Stomach (tissue), 9 donors: ENCODE results near the gene SORCS2. TPM values are rescaled to one million over a fixed set of nuclear protein-coding genes. Genes with fewer than 3 reads are reported as not detected.

Experiments
- DNase-seq, 2 donors: peaks; one replicate each; pipeline versions ENCODE4 v3.0.0 to v3.0.0-alpha.2; 2013 to 2019
- H3K27ac ChIP-seq, 5 donors: fragments of 200-600 bp in 4 of 5; sonication (generic) in 4 of 5; one replicate each; pipeline ENCODE4 v1.5.1; 2013 to 2019; ENCODE audit warnings: mild to moderate bottlenecking in 1 of 5, moderate library complexity in 1 of 5
- H3K27me3 ChIP-seq, 3 donors: fragments of 200-600 bp; sonication (generic); one replicate each; pipeline ENCODE4 v1.5.1; 2017 to 2019; ENCODE audit warnings: mixed run types in 1 of 3
- H3K36me3 ChIP-seq, 4 donors: fragments of 200-600 bp; sonication (generic); 1 replicate in 3 of 4; 2 replicates in 1 of 4; pipeline ENCODE4 v1.5.1; 2016 to 2019
- H3K4me1 ChIP-seq, 4 donors: fragments of 200-600 bp; sonication (generic); one replicate each; pipeline ENCODE4 v1.5.1; 2016 to 2019
- H3K4me3 ChIP-seq, 4 donors: fragments of 200-600 bp; sonication (generic) in 3 of 4; one replicate each; pipeline ENCODE4 v1.5.1; 2016 to 2019; ENCODE audit warnings: mild to moderate bottlenecking in 1 of 4
- H3K9me3 ChIP-seq, 4 donors: fragments of 200-600 bp; sonication (generic); one replicate each; pipeline ENCODE4 v1.5.1; 2016 to 2019
- EP300 ChIP-seq: sonication (generic); formaldehyde crosslinking; IDR thresholded peaks from one replicate; pipeline ENCODE4 v1.6.1; 2017; ENCODE audit warnings: antibody characterized with exemption
- POLR2A ChIP-seq, 4 donors: fragments of 450-650 bp; IDR thresholded peaks; one replicate each; pipeline ENCODE4 v1.6.1; 2016; ENCODE audit warnings: antibody characterized with exemption in 4 of 4, control low read depth in 2 of 4, mild to moderate bottlenecking in 1 of 4, moderate library complexity in 1 of 4
- POLR2AphosphoS5 ChIP-seq, 3 donors: sonication (generic); formaldehyde crosslinking; IDR thresholded peaks; one replicate each; pipeline ENCODE4 v1.6.1; 2016; ENCODE audit warnings: antibody characterized with exemption in 3 of 3
- WGBS, 5 donors: extraction: QIAGEN DNeasy Blood & Tissue Kit in 3 of 5; methylation state at CpG; one replicate each; pipeline versions ENCODE4 v1.1.5 to v1.1.7; 2013 to 2018; 5-methylcytosine and 5-hydroxymethylcytosine counted together
- intact Hi-C: fragments of 100-400 bp; cut with DNase I; formaldehyde crosslinking; loops from one replicate; pipeline ENCODE4 v1.15.1; 2023; ENCODE audit warnings: low total_unique reads
- polyA plus RNA-seq, 3 donors: library from polyadenylated mRNA; stranded (reverse); fragments of 200-250 nt; gene quantifications; one replicate each; pipeline ENCODE4 v1.2.3, GENCODE V29; 2013
- total RNA-seq, 5 donors: library from RNA; depleted of rRNA; stranded (reverse); fragments of >200 nt; gene quantifications; one replicate each; pipeline versions ENCODE4 v1.1.0 to v1.2.3, GENCODE V29; 2014 to 2016
- TF ChIP-seq, protein P1 (sequence below), 7 experiments: fragments of 450-650 bp in 4 of 7; fragments of 200-600 bp in 3 of 7; sonication (generic) in 3 of 7; IDR thresholded peaks; one replicate each; pipeline ENCODE4 v1.5.1; 2016 to 2019; ENCODE audit warnings: antibody characterized with exemption in 7 of 7, control low read depth in 2 of 7, mild to moderate bottlenecking in 1 of 7
- donor health status: healthy with polysubstance abuse.
- donor health status: Bipolar disorder and iron deficiency.
- donor health status: healthy.

Gene SORCS2
- total and polyA plus RNA-seq, 8 donors = under 0.01 to 13.0 (median 0.50) TPM; not detected in 1

DNA sequence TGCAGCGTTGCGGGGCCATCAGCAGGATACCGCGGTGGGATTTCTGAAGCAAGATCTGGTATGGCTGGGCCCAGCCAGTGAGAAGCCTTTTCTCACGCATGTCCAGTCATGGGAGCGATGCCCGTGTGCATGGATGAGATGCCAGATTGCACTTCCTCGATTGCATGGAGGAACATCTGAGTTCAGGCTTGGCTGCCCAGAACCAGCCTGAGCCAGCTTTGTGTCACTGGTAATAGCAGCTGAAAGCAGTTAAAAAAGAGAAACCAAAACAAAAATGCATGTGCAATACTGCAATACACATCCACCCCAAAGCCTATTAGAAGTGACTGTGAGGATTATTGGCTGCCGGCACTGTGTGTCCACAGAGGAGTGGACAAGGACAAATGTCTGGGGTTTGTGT, 183.1 kb downstream of the SORCS2 start:
- TF ChIP-seq POLR2A (IDR thresholded peaks at IDR 0.05) (no peak), POLR2AphosphoS5 (IDR thresholded peaks at IDR 0.05) (no peak), EP300 (no peak)
- TF ChIP-seq, protein P1, sequence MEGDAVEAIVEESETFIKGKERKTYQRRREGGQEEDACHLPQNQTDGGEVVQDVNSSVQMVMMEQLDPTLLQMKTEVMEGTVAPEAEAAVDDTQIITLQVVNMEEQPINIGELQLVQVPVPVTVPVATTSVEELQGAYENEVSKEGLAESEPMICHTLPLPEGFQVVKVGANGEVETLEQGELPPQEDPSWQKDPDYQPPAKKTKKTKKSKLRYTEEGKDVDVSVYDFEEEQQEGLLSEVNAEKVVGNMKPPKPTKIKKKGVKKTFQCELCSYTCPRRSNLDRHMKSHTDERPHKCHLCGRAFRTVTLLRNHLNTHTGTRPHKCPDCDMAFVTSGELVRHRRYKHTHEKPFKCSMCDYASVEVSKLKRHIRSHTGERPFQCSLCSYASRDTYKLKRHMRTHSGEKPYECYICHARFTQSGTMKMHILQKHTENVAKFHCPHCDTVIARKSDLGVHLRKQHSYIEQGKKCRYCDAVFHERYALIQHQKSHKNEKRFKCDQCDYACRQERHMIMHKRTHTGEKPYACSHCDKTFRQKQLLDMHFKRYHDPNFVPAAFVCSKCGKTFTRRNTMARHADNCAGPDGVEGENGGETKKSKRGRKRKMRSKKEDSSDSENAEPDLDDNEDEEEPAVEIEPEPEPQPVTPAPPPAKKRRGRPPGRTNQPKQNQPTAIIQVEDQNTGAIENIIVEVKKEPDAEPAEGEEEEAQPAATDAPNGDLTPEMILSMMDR (IDR thresholded peaks at IDR 0.05) = no peak
- H3K4me1 ChIP-seq = peaks cover 0 to 9% (median 0%) of the 10 kb centered on the region in 4 donors
- peak in 1 of 2 donors; percentile 63 for DNase-seq
- 54 to 85% (median 72%) methylated on average over 7 to 9 of the region's 9 CpGs for WGBS, 5 donors
- peaks cover 0 to 21% (median 7%) of the 10 kb centered on the region in 3 donors for H3K27me3 ChIP-seq
- intact Hi-C loops = no loop called here
- H3K4me3 ChIP-seq = no peak overlapping the region
- H3K27ac ChIP-seq = no peak overlapping the region
- H3K9me3 ChIP-seq = peaks cover 0 to 5% (median 0%) of the 10 kb centered on the region in 4 donors
- no peaks in the 10 kb centered on the region for H3K36me3 ChIP-seq

DNA sequence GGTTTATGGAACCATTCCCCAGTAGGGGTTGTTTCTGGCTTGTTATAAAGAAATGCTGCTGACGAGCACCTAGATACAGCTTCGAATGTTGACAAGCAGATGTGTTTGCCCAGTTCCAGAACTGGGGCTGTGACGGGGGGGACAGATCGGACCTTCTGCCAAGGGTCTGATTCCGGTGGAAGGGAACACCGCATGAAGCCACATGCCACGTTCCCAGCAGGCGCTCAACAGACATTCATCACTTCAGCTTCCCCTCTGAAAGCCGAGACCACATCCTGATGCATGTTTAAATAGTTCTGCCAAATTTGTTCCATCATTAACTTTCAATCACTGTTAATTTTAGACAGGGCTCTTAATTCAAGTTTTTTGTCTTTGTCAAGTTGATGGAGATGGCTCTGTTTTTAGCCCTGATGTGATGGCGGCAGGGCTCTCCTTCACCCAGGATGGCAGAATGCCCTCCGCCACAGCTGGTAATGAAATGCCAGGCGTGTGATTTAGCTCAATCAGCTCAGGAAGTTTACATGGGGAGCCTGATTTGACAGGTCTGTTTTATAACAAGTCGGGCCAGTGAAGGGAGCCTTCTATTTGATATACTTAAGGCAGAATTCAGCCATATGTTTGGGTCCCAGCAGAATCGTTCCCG, 185.0 kb downstream of the SORCS2 start:
- TF ChIP-seq EP300 (no peak), POLR2AphosphoS5 (IDR thresholded peaks at IDR 0.05) (no peak), POLR2A (IDR thresholded peaks at IDR 0.05) (no peak)
- TF ChIP-seq, protein P1 (IDR thresholded peaks at IDR 0.05) = no peak
- H3K27ac ChIP-seq = no peak overlapping the region
- peak in 1 of 2 donors; percentile 46 for DNase-seq
- intact Hi-C loops = no loop called here
- 51 to 72% (median 59%) methylated on average over 15 of the region's 15 CpGs for WGBS, 5 donors
- peaks cover 0 to 19% (median 8%) of the 10 kb centered on the region in 3 donors for H3K27me3 ChIP-seq
- H3K4me3 ChIP-seq = no peak overlapping the region
- peaks cover 0 to 5% (median 0%) of the 10 kb centered on the region in 4 donors for H3K9me3 ChIP-seq
- no peaks in the 10 kb centered on the region for H3K36me3 ChIP-seq
- H3K4me1 ChIP-seq = peaks cover 0 to 17% (median 2%) of the 10 kb centered on the region in 4 donors

DNA sequence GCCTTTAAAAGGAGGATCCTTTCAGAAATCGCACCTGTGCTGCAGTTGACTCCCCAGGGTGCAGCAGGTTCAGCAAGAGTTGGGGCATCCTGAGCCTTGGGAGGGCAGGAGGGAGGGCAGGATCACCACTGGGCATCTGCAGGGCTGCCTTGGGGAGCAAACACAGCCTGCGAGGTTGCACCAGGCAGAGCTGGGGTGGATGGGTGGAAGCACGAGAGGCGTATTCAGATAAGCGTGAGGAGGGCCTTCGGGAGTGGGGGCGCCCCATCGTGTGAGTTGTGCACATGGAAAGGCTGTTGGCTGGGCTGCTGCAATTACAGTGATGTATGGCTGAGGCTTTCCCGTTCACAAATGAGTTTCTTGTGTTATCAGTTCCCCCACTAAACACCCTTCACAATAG, 186.8 kb downstream of the SORCS2 start:
- peaks cover 0 to 17% (median 2%) of the 10 kb centered on the region in 4 donors for H3K4me1 ChIP-seq
- intact Hi-C loops = no loop called here
- TF ChIP-seq POLR2AphosphoS5 (IDR thresholded peaks at IDR 0.05) (no peak), POLR2A (IDR thresholded peaks at IDR 0.05) (no peak)
- TF ChIP-seq, protein P1 (IDR thresholded peaks at IDR 0.05) = no peak
- H3K9me3 ChIP-seq = peaks cover 0 to 5% (median 0%) of the 10 kb centered on the region in 4 donors
- H3K36me3 ChIP-seq = no peaks in the 10 kb centered on the region
- H3K4me3 ChIP-seq = no peak overlapping the region
- no peak overlapping the region for H3K27ac ChIP-seq
- no peak for DNase-seq
- peaks cover 0 to 19% (median 8%) of the 10 kb centered on the region in 3 donors for H3K27me3 ChIP-seq
- 80 to 86% (median 84%) methylated on average over 9 of the region's 9 CpGs for WGBS, 5 donors

DNA sequence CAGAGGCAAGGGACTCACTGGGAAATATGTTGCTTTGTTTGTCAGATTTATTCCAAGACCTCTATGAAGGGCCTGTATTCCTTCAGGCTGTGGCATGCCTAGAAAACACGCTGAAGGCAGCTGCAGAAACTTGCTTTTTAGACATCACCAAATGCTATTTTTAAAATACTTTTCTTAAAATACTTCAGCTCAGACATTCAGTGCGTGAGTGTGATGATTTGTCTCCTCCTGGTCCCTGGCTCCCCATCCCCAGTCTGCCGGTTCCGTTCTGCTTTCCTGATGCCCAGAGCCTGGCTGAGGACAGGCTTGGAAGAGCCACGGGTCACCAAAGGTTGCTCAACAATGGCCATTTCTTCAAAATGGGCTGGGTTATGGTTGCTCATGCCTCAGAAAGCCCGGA, 187.4 kb downstream of the SORCS2 start:
- no peak for TF ChIP-seq POLR2AphosphoS5 (IDR thresholded peaks at IDR 0.05)
- TF ChIP-seq EP300 = no peak
- TF ChIP-seq, protein P1 (IDR thresholded peaks at IDR 0.05) = no peak
- TF ChIP-seq POLR2A (IDR thresholded peaks at IDR 0.05) = no peak
- no peak for DNase-seq
- no peaks in the 10 kb centered on the region for H3K36me3 ChIP-seq
- intact Hi-C loops = no loop called here
- peaks cover 0 to 19% (median 8%) of the 10 kb centered on the region in 3 donors for H3K27me3 ChIP-seq
- peaks cover 0 to 17% (median 2%) of the 10 kb centered on the region in 4 donors for H3K4me1 ChIP-seq
- H3K4me3 ChIP-seq = no peak overlapping the region
- H3K27ac ChIP-seq = no peak overlapping the region
- 75 to 86% (median 83%) methylated on average over 6 of the region's 6 CpGs for whole genome bisulfite sequencing, 5 donors
- peaks cover 0 to 5% (median 0%) of the 10 kb centered on the region in 4 donors for H3K9me3 ChIP-seq
